EL (cell line): ENCODE data around the gene DNAJB11.
"Not testable (repeated sequence)": the region's sequence is repeated elsewhere in the genome, so short reads cannot be mapped to it uniquely, and the experiment has no call there.

Experiments used
- DNase-seq: peaks from one replicate; pipeline ENCODE4 v3.0.0-alpha.2; 2016

Gene DNAJB11

GRCh38 chr3:186552408-186553031 lies 18.0 kb upstream of the DNAJB11 start:
- DNase-seq = no peak

GRCh38 chr3:186564586-186564985 lies 5.9 kb upstream of the DNAJB11 start:
- no peak for DNase-seq

GRCh38 chr3:186566772-186567071 lies 3.8 kb upstream of the DNAJB11 start:
- no peak for DNase-seq

- peak; percentile 86 for DNase-seq
These were observed 3.2 kb upstream of the DNAJB11 start, which contains the start of gene TBCCD1 for GRCh38 chr3:186567072-186567921. Gene TBCCD1, minus strand, starts transcription at chr3:186567339. Its CDS starts 3,010 bp downstream, at chr3:186564329.

- DNase-seq = not testable (repeated sequence)
These were observed 1.2 kb upstream of the DNAJB11 start for GRCh38 chr3:186569361-186569760.

GRCh38 chr3:186569779-186570095 lies 783 bp upstream of the DNAJB11 start:
- no peak for DNase-seq

GRCh38 chr3:186570941-186571643 lies 572 bp downstream of the DNAJB11 start:
- no peak for DNase-seq

GRCh38 chr3:186571644-186572013 lies 1.1 kb downstream of the DNAJB11 start:
- DNase-seq = no peak

- DNase-seq = no peak
These were observed 7.0 kb downstream of the DNAJB11 start for GRCh38 chr3:186577521-186577920.

GRCh38 chr3:186580785-186581184 lies 10.3 kb downstream of the DNAJB11 start:
- no peak for DNase-seq

- no peak for DNase-seq
These were observed 12.0 kb downstream of the DNAJB11 start for GRCh38 chr3:186582541-186582940.

GRCh38 chr3:186583831-186584230 lies 13.3 kb downstream of the DNAJB11 start:
- DNase-seq = no peak

- DNase-seq = not testable (repeated sequence)
These were observed 15.7 kb downstream of the DNAJB11 start for GRCh38 chr3:186586245-186586644.

GRCh38 chr3:186587183-186587582 lies 16.7 kb downstream of the DNAJB11 start:
- DNase-seq = no peak

- no peak for DNase-seq
These were observed 18.1 kb downstream of the DNAJB11 start for GRCh38 chr3:186588632-186589031.

GRCh38 chr3:186589121-186589520 lies 18.6 kb downstream of the DNAJB11 start:
- peak; percentile 15 for DNase-seq

- DNase-seq = peak; percentile 26
These were observed 19.5 kb downstream of the DNAJB11 start for GRCh38 chr3:186589856-186590579.

- no peak for DNase-seq
These were observed 20.2 kb downstream of the DNAJB11 start for GRCh38 chr3:186590580-186591295.

- no peak for DNase-seq
These were observed 22.2 kb downstream of the DNAJB11 start for GRCh38 chr3:186592682-186593081.

GRCh38 chr3:186593862-186594261 lies 23.3 kb downstream of the DNAJB11 start:
- no peak for DNase-seq

GRCh38 chr3:186594591-186595113 lies 24.1 kb downstream of the DNAJB11 start:
- DNase-seq = no peak

GRCh38 chr3:186596568-186597287 lies 26.2 kb downstream of the DNAJB11 start:
- DNase-seq = peak; percentile 6
